CD1c-positive myeloid dendritic cell (primary cell): Measurements from ENCODE around the gene CNDP2.

Source experiments
- DNase-seq: peaks from one replicate; pipeline ENCODE4 v3.0.0-alpha.2; 2016; ENCODE audit errors: extremely low spot score

Gene CNDP2

GRCh38 chr18:74569401-74569800 is 73.2 kb downstream of the CNDP2 start:
- no peak for DNase-seq

- DNase-seq = no peak
These were observed 74.1 kb downstream of the CNDP2 start for GRCh38 chr18:74570266-74570665.

GRCh38 chr18:74571895-74572680 is 75.9 kb downstream of the CNDP2 start:
- DNase-seq = no peak

GRCh38 chr18:74573053-74573452 is 76.9 kb downstream of the CNDP2 start:
- no peak for DNase-seq
